HCT116 (cell line): Measurements from ENCODE around the gene ATAT1. TPM values are rescaled to one million over a fixed set of nuclear protein-coding genes. Genes with fewer than 3 reads are reported as not detected.

ENCODE experiments used
- ATAC-seq: fragments of 200-7000 bp; cut with Tn5 transposase; 2 replicates; pipeline ENCODE4 v1.9.1; 2020; ENCODE audit warnings: mild to moderate bottlenecking, moderate library complexity
- BruUV-seq: library from RNA; stranded (reverse); fragments of 400-500 nt; replicated peaks from 2 replicates; lab custom pipeline; 2021; lab: Mats Ljungman, UMichigan
- CTCF ChIA-PET: fragments of 300-600 bp; sonication (Branson Sonifier 250); formaldehyde crosslinking; loops from one replicate; lab custom pipeline; 2021; ENCODE audit warnings: antibody characterized with exemption; lab: Charles Lee
- POLR2A ChIA-PET: fragments of 300-600, 350-600 bp; sonication (Branson Sonifier 250); formaldehyde crosslinking; loops from one replicate; lab custom pipeline; 2021; ENCODE audit warnings: antibody characterized with exemption; lab: Charles Lee
- RAD21 ChIA-PET, 2 experiments: fragments of 300-600 bp; sonication (Branson Sonifier 250); formaldehyde crosslinking; loops; one replicate each; lab custom pipeline; 2023; ENCODE audit warnings: low total read pairs in 2 of 2; ENCODE audit not compliant: uncharacterized antibody in 2 of 2, unreplicated experiment in 2 of 2, low non-redundant PET in 1 of 2; lab: Charles Lee
- DNase-seq: peaks from one replicate; pipeline ENCODE4 v3.0.0-alpha.2; 2010; ENCODE audit warnings: low read depth, low spot score
- H2AFZ ChIP-seq: fragments of 200-600 bp; shearing (Covaris generic), sonication (generic); 2 replicates; pipeline ENCODE4 v1.6.1; 2017; ENCODE audit warnings: low read depth, mixed run types, mixed read lengths, antibody characterized with exemption, low read length; ENCODE audit not compliant: poor library complexity, severe bottlenecking
- H3K27ac ChIP-seq: 2 replicates; pipeline ENCODE4 v1.5.1; 2012; ENCODE audit warnings: low read depth, low read length
- H3K27me3 ChIP-seq: fragments of 200-600 bp; sonication (generic); 2 replicates; pipeline ENCODE4 v1.6.1; 2016; ENCODE audit warnings: mixed run types, low read length, mixed read lengths; ENCODE audit not compliant: insufficient read depth
- H3K36me3 ChIP-seq, 2 experiments: fragments of 200-500 bp in 1 of 2; fragments of 200-600 bp in 1 of 2; sonication (Bioruptor generic) in 1 of 2; sonication (generic) in 1 of 2; 2 replicates each; pipeline versions ENCODE4 v1.5.1 to v1.6.1; 2014 to 2016; ENCODE audit warnings: low read length in 2 of 2, inconsistent platforms in 1 of 2, mixed read lengths in 1 of 2, mixed run types in 1 of 2; ENCODE audit not compliant: insufficient read depth in 2 of 2, control insufficient read depth in 1 of 2
- H3K4me1 ChIP-seq, 2 experiments: fragments of 200-600 bp in 1 of 2; sonication (generic) in 1 of 2; 2 replicates each; pipeline versions ENCODE4 v1.5.1 to v1.6.1; 2012 to 2017; ENCODE audit warnings: low read length in 2 of 2, inconsistent platforms in 1 of 2, mild to moderate bottlenecking in 1 of 2, mixed read lengths in 1 of 2, mixed run types in 1 of 2, moderate library complexity in 1 of 2; ENCODE audit not compliant: insufficient read depth in 2 of 2, control insufficient read depth in 1 of 2
- H3K4me2 ChIP-seq: fragments of 200-600 bp; sonication (generic); 2 replicates; pipeline ENCODE4 v1.6.1; 2017; ENCODE audit warnings: mixed run types, low read length, mixed read lengths
- H3K4me3 ChIP-seq, 2 experiments: fragments of 200-600 bp in 1 of 2; sonication (generic) in 1 of 2; replicated peaks in 1 of 2; 2 replicates each; pipeline ENCODE4 v1.5.1; 2011 to 2016; ENCODE audit warnings: low read length in 2 of 2, control low read depth in 1 of 2, low read depth in 1 of 2, mild to moderate bottlenecking in 1 of 2, mixed read lengths in 1 of 2, mixed run types in 1 of 2
- H3K79me2 ChIP-seq: fragments of 200-600 bp; sonication (generic); 2 replicates; pipeline ENCODE4 v1.6.1; 2017; ENCODE audit warnings: mild to moderate bottlenecking, mixed run types, low read length, moderate library complexity, mixed read lengths; ENCODE audit not compliant: insufficient read depth
- H3K9ac ChIP-seq: fragments of 200-600 bp; sonication (generic); 2 replicates; pipeline ENCODE4 v1.6.1; 2016; ENCODE audit warnings: low read length, mixed read lengths
- H3K9me2 ChIP-seq: fragments of 200-600 bp; sonication (generic), shearing (Covaris generic); 2 replicates; pipeline ENCODE4 v1.6.1; 2017; ENCODE audit warnings: mixed run types, mild to moderate bottlenecking, moderate library complexity; ENCODE audit not compliant: insufficient read depth
- H3K9me3 ChIP-seq, 2 experiments: fragments of 200-500 bp in 1 of 2; fragments of 200-600 bp in 1 of 2; sonication (Bioruptor generic) in 1 of 2; sonication (generic) in 1 of 2; 2 replicates each; pipeline ENCODE4 v1.6.1; 2014 to 2017; ENCODE audit warnings: low read length in 2 of 2, mixed read lengths in 2 of 2, inconsistent platforms in 1 of 2, low read depth in 1 of 2, mild to moderate bottlenecking in 1 of 2, mixed run types in 1 of 2, moderate library complexity in 1 of 2; ENCODE audit not compliant: control insufficient read depth in 1 of 2, insufficient read depth in 1 of 2
- H4K20me1 ChIP-seq: fragments of 200-600 bp; sonication (generic), shearing (Covaris generic); 2 replicates; pipeline ENCODE4 v1.6.1; 2017; ENCODE audit warnings: mixed run types, mild to moderate bottlenecking, moderate library complexity; ENCODE audit not compliant: insufficient read depth
- CBX3 ChIP-seq: IDR thresholded peaks from 2 replicates; pipeline ENCODE4 v1.6.1; 2012; ENCODE audit warnings: low read depth
- intact Hi-C: fragments of 100-400 bp; cut with micrococcal nuclease; formaldehyde crosslinking; loops from 2 replicates; pipeline ENCODE4 v1.10.0; 2022
- total RNA-seq: library from RNA; stranded (reverse); gene quantifications from one replicate; pipeline ENCODE4 v1.2.1, GENCODE V29; 2021; ENCODE audit not compliant: unreplicated experiment
- TF ChIP-seq, protein P1 (sequence below), 3 experiments: fragments of 200-600 bp in 1 of 3; sonication (generic) in 1 of 3; IDR thresholded peaks in 2 of 3; conservative IDR thresholded peaks in 1 of 3; 2 replicates each; pipeline ENCODE4 v1.5.1; 2012 to 2017; ENCODE audit warnings: low read depth in 2 of 3, low read length in 2 of 3, antibody characterized with exemption in 1 of 3, borderline replicate concordance in 1 of 3, control low read depth in 1 of 3, mild to moderate bottlenecking in 1 of 3, mixed read lengths in 1 of 3, mixed run types in 1 of 3, moderate library complexity in 1 of 3; ENCODE audit not compliant: insufficient read depth in 1 of 3

Gene ATAT1
- total RNA-seq, 1 experiment from 2014 or later: 19.8 TPM

DNA sequence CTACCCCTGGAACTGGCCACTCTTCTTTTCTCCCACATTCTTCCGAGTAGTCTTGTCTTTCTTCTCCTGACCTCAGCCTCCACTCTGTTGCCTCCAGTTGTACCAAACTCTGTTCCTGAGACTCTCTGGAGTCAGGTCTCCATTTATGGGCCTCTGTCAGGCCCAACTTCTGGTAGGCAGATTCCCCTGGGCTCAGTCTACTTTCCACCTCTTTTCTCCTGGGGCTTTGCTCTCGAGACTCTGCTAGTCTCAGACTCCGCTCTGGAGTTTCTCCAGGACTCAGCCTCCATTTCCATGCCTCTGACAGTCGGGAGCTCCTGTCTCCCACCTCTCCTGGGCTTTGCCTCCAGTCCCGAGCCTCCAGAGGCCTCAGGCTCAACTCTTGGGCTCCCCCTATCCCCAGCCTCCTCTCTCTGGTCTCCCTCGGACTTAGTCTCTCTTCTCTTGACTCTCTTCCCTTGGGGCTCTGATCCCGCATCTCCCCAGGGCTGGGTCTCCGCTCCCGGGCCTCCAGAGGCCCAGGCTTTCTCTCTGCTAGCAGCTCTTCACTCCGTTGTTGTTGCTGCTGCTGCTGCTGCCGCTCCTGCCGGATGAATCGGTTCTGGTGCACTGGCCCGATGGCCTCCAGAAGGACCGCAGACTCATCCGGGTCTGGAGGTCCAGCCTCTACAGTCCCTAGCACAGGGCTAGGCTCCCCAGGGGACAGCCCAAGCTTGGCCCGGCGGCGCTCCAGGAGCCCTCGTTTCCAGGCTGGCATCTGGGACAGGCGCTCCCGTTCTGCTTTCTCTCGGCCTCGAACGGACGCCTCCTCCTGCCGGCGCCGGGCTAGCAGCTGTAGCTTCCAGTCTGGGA is 58.7 kb downstream of the ATAT1 start:
- POLR2A ChIA-PET: no interaction called here
- H3K36me3 ChIP-seq: no peaks in the 10 kb centered on the region
- intact Hi-C loops: loop anchor here (2.0 kb wide), 1 partner anchor 35 kb away; the partner anchor contains the start of gene TUBB
- H3K27ac ChIP-seq: peak overlapping the region; percentile 98
- RAD21 ChIA-PET: no interaction called here
- H3K9ac ChIP-seq: peak overlapping the region; percentile 95
- H3K4me3 ChIP-seq: peak overlapping the region; percentile 87 to 98
- no peak for DNase-seq
- H3K4me2 ChIP-seq: peak overlapping the region; percentile 98
- no peak overlapping the region for H2AFZ ChIP-seq
- no peak for ATAC-seq
- H4K20me1 ChIP-seq: no peaks in the 10 kb centered on the region
- no TSS peak for BruUV-seq
- no peak for TF ChIP-seq CBX3
- TF ChIP-seq, protein P1, sequence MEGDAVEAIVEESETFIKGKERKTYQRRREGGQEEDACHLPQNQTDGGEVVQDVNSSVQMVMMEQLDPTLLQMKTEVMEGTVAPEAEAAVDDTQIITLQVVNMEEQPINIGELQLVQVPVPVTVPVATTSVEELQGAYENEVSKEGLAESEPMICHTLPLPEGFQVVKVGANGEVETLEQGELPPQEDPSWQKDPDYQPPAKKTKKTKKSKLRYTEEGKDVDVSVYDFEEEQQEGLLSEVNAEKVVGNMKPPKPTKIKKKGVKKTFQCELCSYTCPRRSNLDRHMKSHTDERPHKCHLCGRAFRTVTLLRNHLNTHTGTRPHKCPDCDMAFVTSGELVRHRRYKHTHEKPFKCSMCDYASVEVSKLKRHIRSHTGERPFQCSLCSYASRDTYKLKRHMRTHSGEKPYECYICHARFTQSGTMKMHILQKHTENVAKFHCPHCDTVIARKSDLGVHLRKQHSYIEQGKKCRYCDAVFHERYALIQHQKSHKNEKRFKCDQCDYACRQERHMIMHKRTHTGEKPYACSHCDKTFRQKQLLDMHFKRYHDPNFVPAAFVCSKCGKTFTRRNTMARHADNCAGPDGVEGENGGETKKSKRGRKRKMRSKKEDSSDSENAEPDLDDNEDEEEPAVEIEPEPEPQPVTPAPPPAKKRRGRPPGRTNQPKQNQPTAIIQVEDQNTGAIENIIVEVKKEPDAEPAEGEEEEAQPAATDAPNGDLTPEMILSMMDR (IDR thresholded peaks at IDR 0.05 in 2 of 3, conservative IDR thresholded peaks at IDR 0.05 in 1 of 3; ENCODE audit: borderline replicate concordance in 1 of 3, insufficient read depth in 1 of 3, low read depth in 2 of 3, low read length in 2 of 3): peak in 2 of 3 experiments; percentile 9 to 17; a peak in 1 of 6 replicates
- H3K9me2 ChIP-seq: no peaks in the 10 kb centered on the region
- H3K79me2 ChIP-seq: peaks cover 56% of the 10 kb centered on the region
- H3K4me1 ChIP-seq: peaks cover 57 to 79% of the 10 kb centered on the region in 2 experiments
- no peaks in the 10 kb centered on the region for H3K9me3 ChIP-seq
- CTCF ChIA-PET: no interaction called here
- no peaks in the 10 kb centered on the region for H3K27me3 ChIP-seq
